ENCODE measurements around the gene CUX1. TPM values are rescaled to one million over a fixed set of nuclear protein-coding genes. Genes with fewer than 3 reads are reported as not detected.

The CUX1 gene
- total RNA-seq, 4 donors from 2014 or later = 58.2 to 295 (median 76.9) TPM

GRCh38 chr7:101870361-101871062 is 53.1 kb downstream of the CUX1 start:
- DNase-seq = no peak
- no peaks in the 10 kb centered on the region for H3K27me3 ChIP-seq
- TF ChIP-seq POLR2A (IDR thresholded peaks at IDR 0.05) = no peak
- no peak for TF ChIP-seq CTCF (IDR thresholded peaks at IDR 0.05)
- no peaks in the 10 kb centered on the region for H3K9me3 ChIP-seq
- intact Hi-C loops (cut with DNase I; ENCODE audit: low total_unique reads) = no loop called here
- no peak overlapping the region for H3K4me3 ChIP-seq
- peaks cover 0 to 11% of the 10 kb centered on the region in 2 donors for H3K4me1 ChIP-seq
- no peaks in the 10 kb centered on the region for H3K36me3 ChIP-seq
- H3K27ac ChIP-seq = peak overlapping the region; percentile 52 to 72

- peak overlapping the region in 1 of 2 donors; percentile 52 for H3K27ac ChIP-seq
- H3K4me1 ChIP-seq = peaks cover 0 to 11% of the 10 kb centered on the region in 2 donors
- TF ChIP-seq POLR2A (IDR thresholded peaks at IDR 0.05) (no peak), CTCF (IDR thresholded peaks at IDR 0.05) (no peak)
- DNase-seq = no peak
- H3K27me3 ChIP-seq = no peaks in the 10 kb centered on the region
- intact Hi-C loops (cut with DNase I; ENCODE audit: low total_unique reads) = no loop called here
- H3K4me3 ChIP-seq = no peak overlapping the region
- H3K36me3 ChIP-seq = no peaks in the 10 kb centered on the region
- no peaks in the 10 kb centered on the region for H3K9me3 ChIP-seq
Measured at GRCh38 chr7:101871351-101871750, 53.9 kb downstream of the CUX1 start.

GRCh38 chr7:101874028-101874427 is 56.6 kb downstream of the CUX1 start:
- Histone ChIP-seq H3K27me3 (no peaks in the 10 kb centered on the region), H3K9me3 (no peaks in the 10 kb centered on the region), H3K36me3 (no peaks in the 10 kb centered on the region), H3K4me1 (peaks cover 0 to 11% of the 10 kb centered on the region in 2 donors), H3K4me3 (no peak overlapping the region), H3K27ac (peak overlapping the region; percentile 61 to 63)
- TF ChIP-seq POLR2A (IDR thresholded peaks at IDR 0.05) (no peak), CTCF (IDR thresholded peaks at IDR 0.05) (no peak)
- intact Hi-C loops (cut with DNase I; ENCODE audit: low total_unique reads) = no loop called here
- DNase-seq = no peak

- Histone ChIP-seq H3K4me3 (no peak overlapping the region), H3K27me3 (no peaks in the 10 kb centered on the region), H3K9me3 (no peaks in the 10 kb centered on the region), H3K27ac (peak overlapping the region; percentile 61 to 63), H3K36me3 (no peaks in the 10 kb centered on the region), H3K4me1 (peaks cover 0 to 15% of the 10 kb centered on the region in 2 donors)
- no peak for DNase-seq
- TF ChIP-seq POLR2A (IDR thresholded peaks at IDR 0.05) = no peak
- no peak for TF ChIP-seq CTCF (IDR thresholded peaks at IDR 0.05)
- intact Hi-C loops (cut with DNase I; ENCODE audit: low total_unique reads) = no loop called here
Measured at GRCh38 chr7:101875283-101875846, 57.9 kb downstream of the CUX1 start.

GRCh38 chr7:101877882-101878591 is 60.6 kb downstream of the CUX1 start:
- Histone ChIP-seq H3K4me1 (peaks cover 5 to 19% of the 10 kb centered on the region in 2 donors), H3K9me3 (no peaks in the 10 kb centered on the region), H3K27ac (peak overlapping the region in 1 of 2 donors; percentile 11), H3K4me3 (no peak overlapping the region), H3K36me3 (no peaks in the 10 kb centered on the region), H3K27me3 (no peaks in the 10 kb centered on the region)
- intact Hi-C loops (cut with DNase I; ENCODE audit: low total_unique reads) = no loop called here
- no peak for DNase-seq
- TF ChIP-seq CTCF (IDR thresholded peaks at IDR 0.05) = no peak
- TF ChIP-seq POLR2A (IDR thresholded peaks at IDR 0.05) = no peak

Measured in uterus (tissue), 4 donors.